Measurements from ENCODE around the gene PPP1R1C. TPM values are rescaled to one million over a fixed set of nuclear protein-coding genes. Genes with fewer than 3 reads are reported as not detected.

The PPP1R1C gene
- total RNA-seq, 1 experiment from 2014 or later = 4.0 TPM

GRCh38 chr2:181989099-181989498, 3.4 kb downstream of the PPP1R1C start:
- no peak overlapping the region for H3K27ac Mint-ChIP-seq

More at GRCh38 chr2:181989099-181989498, 3.4 kb downstream of the PPP1R1C start:
- H3K9me3 Mint-ChIP-seq = no peaks in the 10 kb centered on the region
- no peaks in the 10 kb centered on the region for H3K79me2 ChIP-seq (ENCODE audit: insufficient read depth, low read length)
- no peak for DNase-seq
- no peaks in the 10 kb centered on the region for H3K4me1 ChIP-seq (ENCODE audit: insufficient read depth, low read length)
- no peak overlapping the region for H2AFZ ChIP-seq (ENCODE audit: low read length)
- no peak overlapping the region for H3K23ac ChIP-seq (ENCODE audit: insufficient read length, low read depth, low read length)
- H3K56ac ChIP-seq (ENCODE audit: insufficient read length, low read depth, low read length) = no peak overlapping the region
- no peak overlapping the region for H2BK5ac ChIP-seq (ENCODE audit: insufficient read length, low read length)
- no peaks in the 10 kb centered on the region for H3K23me2 ChIP-seq (ENCODE audit: insufficient read length, low read depth, low read length, poor library complexity, severe bottlenecking)
- no peaks in the 10 kb centered on the region for H4K20me1 ChIP-seq (ENCODE audit: control insufficient read depth, insufficient read depth, insufficient read length)
- H3K9ac ChIP-seq (ENCODE audit: extremely low read depth, insufficient read length, low read length) = no peak overlapping the region
- no peak overlapping the region for H4K91ac ChIP-seq (ENCODE audit: insufficient read length, low read depth, low read length)
- no peak overlapping the region for H2BK20ac ChIP-seq (ENCODE audit: low read depth, low read length, poor library complexity, severe bottlenecking)
- TF ChIP-seq CTCF (conservative IDR thresholded peaks at IDR 0.05) = no peak
- WGBS (ENCODE audit: extremely low coverage, insufficient read length, low lambda C conversion rate) = no CpG with 5 or more reads among the region's 1 CpG
- H2BK12ac ChIP-seq (ENCODE audit: insufficient read length, low read depth, low read length) = no peak overlapping the region
- no peak overlapping the region for H2AK5ac ChIP-seq (ENCODE audit: insufficient read length, low read length)
- H3K4me2 ChIP-seq (ENCODE audit: insufficient read depth, insufficient read length, low read length) = no peak overlapping the region
- no peak overlapping the region for H3K4ac ChIP-seq (ENCODE audit: low read depth, low read length)
- H3K36me3 Mint-ChIP-seq (ENCODE audit: insufficient read depth in 1 of 3, low read depth in 3 of 3) = no peaks in the 10 kb centered on the region
- H2BK15ac ChIP-seq (ENCODE audit: low read depth, low read length) = no peak overlapping the region
- H4K8ac ChIP-seq (replicated peaks; ENCODE audit: insufficient read length, low read depth, low read length) = no peak overlapping the region
- no peaks in the 10 kb centered on the region for H3K9me3 ChIP-seq (ENCODE audit: control insufficient read depth, low read depth, low read length)
- no peaks in the 10 kb centered on the region for H3K79me1 ChIP-seq (ENCODE audit: insufficient read depth, low read depth, low read length, poor library complexity, severe bottlenecking)
- H3K27me3 ChIP-seq (ENCODE audit: insufficient read depth, low read length) = no peaks in the 10 kb centered on the region
- H3T11ph ChIP-seq (ENCODE audit: low read length) = no peak overlapping the region
- no peak overlapping the region for H3K4me3 Mint-ChIP-seq
- no peak overlapping the region for H3K18ac ChIP-seq (ENCODE audit: insufficient read length, low read depth, low read length)
- H3K4me1 Mint-ChIP-seq = peaks cover 7 to 10% of the 10 kb centered on the region in 2 experiments; a peak in 2 of 4 replicates
- H2BK120ac ChIP-seq (ENCODE audit: low read depth, low read length, poor library complexity, severe bottlenecking) = no peak overlapping the region
- H3K27me3 Mint-ChIP-seq (ENCODE audit: low read depth) = no peaks in the 10 kb centered on the region
- H3K27ac ChIP-seq (ENCODE audit: insufficient read length, low read depth, low read length) = no peak overlapping the region
- no peak overlapping the region for H3K14ac ChIP-seq (ENCODE audit: insufficient read depth, low read length)
- no peak overlapping the region for H4K5ac ChIP-seq (ENCODE audit: insufficient read length, low read depth, low read length)
